ENCODE measurements around the gene ARHGAP26.

- TF ChIP-seq POLR2AphosphoS5 (IDR thresholded peaks at IDR 0.05; ENCODE audit: insufficient read depth, low read depth, low read length), result no peak
- TF ChIP-seq POLR2A (IDR thresholded peaks at IDR 0.05; ENCODE audit: low read depth, low read length), result no peak
Measured at GRCh38 chr5:142784401-142784955, 14.3 kb downstream of the ARHGAP26 start.
